Osteoblast (primary cell): Measurements from ENCODE around the gene GRIK4. TPM values are rescaled to one million over a fixed set of nuclear protein-coding genes. Genes with fewer than 3 reads are reported as not detected.

ENCODE experiments used
- DNase-seq: peaks from one replicate; pipeline ENCODE4 v3.0.0; 2011; ENCODE audit warnings: low spot score, mixed read lengths; ENCODE audit not compliant: insufficient read length; ENCODE audit errors: missing footprints
- H2AFZ ChIP-seq: 2 replicates; pipeline ENCODE4 v1.6.0; 2011; ENCODE audit warnings: mild to moderate bottlenecking, low read length
- H3K27ac ChIP-seq: 2 replicates; pipeline ENCODE4 v1.5.1; 2011; ENCODE audit warnings: mild to moderate bottlenecking, low read depth, low read length, moderate library complexity
- H3K27me3 ChIP-seq: 2 replicates; pipeline ENCODE4 v1.6.0; 2012; ENCODE audit warnings: mild to moderate bottlenecking, control low read depth, inconsistent platforms, low read length, moderate library complexity; ENCODE audit not compliant: insufficient read depth
- H3K36me3 ChIP-seq: 2 replicates; pipeline ENCODE4 v1.5.1; 2011; ENCODE audit warnings: mild to moderate bottlenecking, low read length, control low read depth, moderate library complexity; ENCODE audit not compliant: insufficient read depth
- H3K4me1 ChIP-seq: 2 replicates; pipeline ENCODE4 v1.5.1; 2011; ENCODE audit warnings: mild to moderate bottlenecking, low read length, control low read depth, moderate library complexity; ENCODE audit not compliant: insufficient read depth
- H3K4me2 ChIP-seq: 2 replicates; pipeline ENCODE4 v1.6.0; 2011; ENCODE audit warnings: mild to moderate bottlenecking, low read length; ENCODE audit not compliant: insufficient read depth
- H3K4me3 ChIP-seq: fragments of 200-600 bp; sonication (generic); 3 replicates; pipeline ENCODE4 v1.5.1; 2012; ENCODE audit warnings: mild to moderate bottlenecking, low read length, inconsistent platforms; ENCODE audit not compliant: insufficient read depth
- H3K79me2 ChIP-seq: 2 replicates; pipeline ENCODE4 v1.6.0; 2012; ENCODE audit warnings: mild to moderate bottlenecking, low read length, control low read depth, inconsistent platforms; ENCODE audit not compliant: insufficient read depth
- H3K9me3 ChIP-seq: 2 replicates; pipeline ENCODE4 v1.5.1; 2011; ENCODE audit warnings: low read depth, low read length, control low read depth
- H4K20me1 ChIP-seq: 2 replicates; pipeline ENCODE4 v1.6.0; 2012; ENCODE audit warnings: mild to moderate bottlenecking, low read length, control low read depth; ENCODE audit not compliant: insufficient read depth
- total RNA-seq: library from RNA; depleted of rRNA; stranded (reverse); fragments of >200 nt; gene quantifications from 2 replicates; pipeline ENCODE4 v1.2.3, GENCODE V29; 2012
- TF ChIP-seq, protein P1 (sequence below): IDR thresholded peaks from 2 replicates; pipeline ENCODE4 v1.5.1; 2011; ENCODE audit warnings: mild to moderate bottlenecking, low read depth, low read length, moderate library complexity; ENCODE audit errors: extremely low read depth

Gene GRIK4
- total RNA-seq, 1 donor: under 0.01 TPM

DNA sequence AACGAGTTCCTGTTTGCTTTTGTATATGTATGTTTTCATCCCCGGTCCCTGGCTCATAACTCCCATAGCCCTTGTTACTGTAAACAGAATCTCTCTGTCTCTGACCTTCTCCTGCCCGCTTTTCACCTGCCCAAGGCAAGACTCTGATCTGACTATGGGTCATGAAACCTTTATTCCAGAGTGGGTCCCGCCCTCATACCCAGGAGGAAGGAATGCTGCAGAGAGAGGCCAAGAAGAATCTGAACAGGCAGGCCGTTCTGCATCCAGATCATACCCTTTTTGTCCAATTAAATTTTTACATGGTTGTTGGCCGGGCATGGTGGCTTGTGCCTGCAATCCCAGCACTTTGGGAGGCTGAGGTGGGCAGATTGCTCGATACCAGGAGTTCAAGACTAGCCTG is 39.6 kb downstream of the GRIK4 start:
- DNase-seq: no peak
- Histone ChIP-seq H4K20me1 (no peaks in the 10 kb centered on the region), H2AFZ (no peak overlapping the region), H3K79me2 (no peaks in the 10 kb centered on the region), H3K4me2 (no peak overlapping the region), H3K4me1 (peaks cover 26% of the 10 kb centered on the region), H3K27me3 (peaks cover 9% of the 10 kb centered on the region), H3K27ac (no peak overlapping the region), H3K9me3 (no peaks in the 10 kb centered on the region), H3K36me3 (no peaks in the 10 kb centered on the region), H3K4me3 (no peak overlapping the region)
- TF ChIP-seq, protein P1, sequence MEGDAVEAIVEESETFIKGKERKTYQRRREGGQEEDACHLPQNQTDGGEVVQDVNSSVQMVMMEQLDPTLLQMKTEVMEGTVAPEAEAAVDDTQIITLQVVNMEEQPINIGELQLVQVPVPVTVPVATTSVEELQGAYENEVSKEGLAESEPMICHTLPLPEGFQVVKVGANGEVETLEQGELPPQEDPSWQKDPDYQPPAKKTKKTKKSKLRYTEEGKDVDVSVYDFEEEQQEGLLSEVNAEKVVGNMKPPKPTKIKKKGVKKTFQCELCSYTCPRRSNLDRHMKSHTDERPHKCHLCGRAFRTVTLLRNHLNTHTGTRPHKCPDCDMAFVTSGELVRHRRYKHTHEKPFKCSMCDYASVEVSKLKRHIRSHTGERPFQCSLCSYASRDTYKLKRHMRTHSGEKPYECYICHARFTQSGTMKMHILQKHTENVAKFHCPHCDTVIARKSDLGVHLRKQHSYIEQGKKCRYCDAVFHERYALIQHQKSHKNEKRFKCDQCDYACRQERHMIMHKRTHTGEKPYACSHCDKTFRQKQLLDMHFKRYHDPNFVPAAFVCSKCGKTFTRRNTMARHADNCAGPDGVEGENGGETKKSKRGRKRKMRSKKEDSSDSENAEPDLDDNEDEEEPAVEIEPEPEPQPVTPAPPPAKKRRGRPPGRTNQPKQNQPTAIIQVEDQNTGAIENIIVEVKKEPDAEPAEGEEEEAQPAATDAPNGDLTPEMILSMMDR: no peak

DNA sequence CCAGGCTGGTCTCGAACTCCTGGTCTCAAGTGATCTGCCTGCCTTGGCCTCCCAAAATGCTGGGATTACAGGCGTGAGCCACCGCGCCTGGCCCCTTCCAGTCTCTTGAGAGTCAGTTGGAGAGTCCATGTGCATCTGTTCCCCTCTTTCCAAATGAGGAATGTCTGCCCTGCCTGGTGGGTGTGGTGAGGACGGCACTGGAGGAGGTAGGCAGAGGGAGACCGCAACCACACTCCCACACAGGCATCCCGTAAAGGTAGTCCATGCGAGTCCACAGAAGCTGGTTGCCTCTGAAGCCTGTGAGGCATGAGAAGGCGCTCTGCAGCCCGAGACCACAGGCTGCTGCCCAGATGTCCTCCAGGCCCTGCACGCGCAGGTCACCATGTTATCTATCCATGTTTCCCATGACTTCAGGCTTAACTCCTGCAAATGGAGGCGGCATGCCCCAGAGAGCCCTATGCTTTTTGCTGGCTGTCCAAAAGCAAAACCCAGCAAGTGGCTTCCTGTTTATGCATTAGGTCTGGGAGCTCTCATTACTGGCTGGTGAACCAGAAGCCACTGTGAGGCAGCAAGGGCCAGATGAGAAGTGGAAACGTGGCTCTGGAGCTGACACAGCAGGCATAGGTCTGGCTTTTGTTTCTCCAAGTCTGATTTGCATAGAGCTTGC is 43.4 kb downstream of the GRIK4 start:
- Histone ChIP-seq H3K4me3 (no peak overlapping the region), H3K27me3 (peaks cover 17% of the 10 kb centered on the region), H3K27ac (no peak overlapping the region), H4K20me1 (no peaks in the 10 kb centered on the region), H3K4me1 (no peaks in the 10 kb centered on the region), H3K4me2 (no peak overlapping the region), H3K9me3 (no peaks in the 10 kb centered on the region), H2AFZ (peak overlapping the region; percentile 35), H3K79me2 (no peaks in the 10 kb centered on the region), H3K36me3 (no peaks in the 10 kb centered on the region)
- DNase-seq: no peak
- TF ChIP-seq, protein P1: no peak

DNA sequence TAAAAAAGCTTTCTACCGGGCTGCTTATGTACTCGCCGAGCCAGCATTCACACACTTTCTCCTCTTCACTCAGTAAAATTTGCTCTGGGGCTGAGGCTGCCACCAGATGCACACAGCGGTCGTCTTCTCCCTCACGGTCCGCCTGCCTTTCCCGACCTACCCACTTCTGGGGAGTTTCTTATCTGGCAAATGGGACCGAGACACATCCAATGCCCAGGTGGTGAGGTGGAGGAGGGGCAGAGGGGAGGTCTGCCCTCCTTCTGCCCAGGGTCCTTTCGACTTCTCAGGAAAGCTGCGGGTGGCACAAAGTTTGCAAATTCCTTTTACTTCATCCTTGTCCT is 43.9 kb downstream of the GRIK4 start:
- Histone ChIP-seq H3K4me3 (no peak overlapping the region), H3K36me3 (no peaks in the 10 kb centered on the region), H4K20me1 (no peaks in the 10 kb centered on the region), H2AFZ (peak overlapping the region; percentile 35), H3K27ac (no peak overlapping the region), H3K79me2 (no peaks in the 10 kb centered on the region), H3K9me3 (no peaks in the 10 kb centered on the region), H3K4me2 (no peak overlapping the region), H3K4me1 (no peaks in the 10 kb centered on the region), H3K27me3 (peaks cover 17% of the 10 kb centered on the region)
- TF ChIP-seq, protein P1: no peak
- DNase-seq: no peak

DNA sequence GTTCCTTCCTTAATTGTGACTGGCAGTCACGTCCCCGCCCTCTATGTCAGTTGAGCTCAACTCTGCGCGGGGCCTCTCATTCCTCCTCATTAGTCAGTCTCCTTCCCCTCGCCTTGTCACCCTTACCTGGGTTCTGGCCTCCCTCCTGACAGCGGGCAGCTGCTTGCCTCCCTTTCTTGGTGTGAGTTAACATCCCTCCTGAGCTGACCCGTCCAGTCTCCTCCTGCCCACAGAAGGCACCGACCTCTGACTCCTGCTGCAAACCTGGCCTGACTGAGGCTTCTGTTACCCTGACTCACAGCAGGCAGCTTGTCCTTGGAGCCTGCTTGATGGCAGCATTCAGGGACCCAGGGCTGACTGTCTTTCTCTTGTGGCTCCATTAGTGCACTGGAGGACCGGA is 45.2 kb downstream of the GRIK4 start:
- Histone ChIP-seq H3K4me3 (no peak overlapping the region), H3K4me2 (no peak overlapping the region), H3K27ac (no peak overlapping the region), H2AFZ (no peak overlapping the region), H3K79me2 (no peaks in the 10 kb centered on the region), H3K36me3 (no peaks in the 10 kb centered on the region), H3K27me3 (peaks cover 17% of the 10 kb centered on the region), H4K20me1 (no peaks in the 10 kb centered on the region), H3K4me1 (no peaks in the 10 kb centered on the region), H3K9me3 (no peaks in the 10 kb centered on the region)
- TF ChIP-seq, protein P1: no peak
- peak; percentile 76 for DNase-seq
